Left ventricle myocardium inferior (tissue), 1 donor: Measurements from ENCODE around the gene HDAC9. TPM values are rescaled to one million over a fixed set of nuclear protein-coding genes. Genes with fewer than 3 reads are reported as not detected.
"Not testable (repeated sequence)": the region's sequence is repeated elsewhere in the genome, so short reads cannot be mapped to it uniquely, and the experiment has no call there.

Source experiments
- DNase-seq: peaks from one replicate; pipeline ENCODE4 v3.0.0-alpha.2; 2020
- H3K27ac ChIP-seq: fragments of 200-600 bp; replicated peaks from 2 replicates; pipeline ENCODE4 v1.8.0; 2021
- H3K27me3 ChIP-seq: fragments of 200-600 bp; 2 replicates; pipeline ENCODE4 v1.8.0; 2021; ENCODE audit warnings: low read depth
- H3K36me3 ChIP-seq: fragments of 200-600 bp; 2 replicates; pipeline ENCODE4 v1.8.0; 2021
- H3K4me1 ChIP-seq: fragments of 200-600 bp; 2 replicates; pipeline ENCODE4 v1.8.0; 2021
- H3K4me3 ChIP-seq: fragments of 200-600 bp; 2 replicates; pipeline ENCODE4 v1.8.0; 2021; ENCODE audit warnings: mild to moderate bottlenecking, moderate library complexity
- H3K9me3 ChIP-seq: fragments of 200-600 bp; replicated peaks from 2 replicates; pipeline ENCODE4 v1.8.0; 2021
- intact Hi-C: fragments of 100-400 bp; cut with micrococcal nuclease; formaldehyde crosslinking; loops from one replicate; pipeline ENCODE4 v1.11.0; 2022
- total RNA-seq: library from RNA; stranded (reverse); fragmentation: NEBNext Ultra II Directional; extraction: Animal tissue kit (Norgen Biotek cat#: 25700); gene quantifications from one replicate; pipeline ENCODE4 v1.2.1, GENCODE V29; 2021
- TF ChIP-seq, protein P1 (sequence below): fragments of 200-600 bp; IDR thresholded peaks from 2 replicates; pipeline ENCODE4 v1.8.0; 2021; ENCODE audit warnings: antibody characterized with exemption, mild to moderate bottlenecking, borderline replicate concordance
- donor health status: DM: no; HTN: yes; CAD: no; lungs with severe emphysema.

HDAC9 gene
- total RNA-seq, 1 donor from 2014 or later = 39.6 TPM

DNA sequence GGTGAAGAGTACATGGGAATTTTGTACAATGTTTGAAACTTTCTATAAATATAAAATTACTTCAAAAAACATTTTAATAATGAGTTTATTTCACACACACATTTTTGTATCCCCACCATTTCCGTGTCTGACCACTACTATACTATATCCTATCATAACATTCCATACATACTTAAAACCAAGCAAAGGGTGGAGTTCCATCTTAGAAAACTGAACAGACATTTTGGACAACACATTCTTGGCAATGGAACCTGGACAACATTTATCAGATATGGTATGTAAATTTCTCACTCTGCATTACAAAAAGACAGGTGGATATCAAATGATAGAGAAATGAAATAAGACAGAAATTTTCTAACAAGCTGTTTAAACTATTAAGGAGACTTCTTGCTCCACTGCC lies 453.0 kb downstream of the HDAC9 start:
- TF ChIP-seq, protein P1, sequence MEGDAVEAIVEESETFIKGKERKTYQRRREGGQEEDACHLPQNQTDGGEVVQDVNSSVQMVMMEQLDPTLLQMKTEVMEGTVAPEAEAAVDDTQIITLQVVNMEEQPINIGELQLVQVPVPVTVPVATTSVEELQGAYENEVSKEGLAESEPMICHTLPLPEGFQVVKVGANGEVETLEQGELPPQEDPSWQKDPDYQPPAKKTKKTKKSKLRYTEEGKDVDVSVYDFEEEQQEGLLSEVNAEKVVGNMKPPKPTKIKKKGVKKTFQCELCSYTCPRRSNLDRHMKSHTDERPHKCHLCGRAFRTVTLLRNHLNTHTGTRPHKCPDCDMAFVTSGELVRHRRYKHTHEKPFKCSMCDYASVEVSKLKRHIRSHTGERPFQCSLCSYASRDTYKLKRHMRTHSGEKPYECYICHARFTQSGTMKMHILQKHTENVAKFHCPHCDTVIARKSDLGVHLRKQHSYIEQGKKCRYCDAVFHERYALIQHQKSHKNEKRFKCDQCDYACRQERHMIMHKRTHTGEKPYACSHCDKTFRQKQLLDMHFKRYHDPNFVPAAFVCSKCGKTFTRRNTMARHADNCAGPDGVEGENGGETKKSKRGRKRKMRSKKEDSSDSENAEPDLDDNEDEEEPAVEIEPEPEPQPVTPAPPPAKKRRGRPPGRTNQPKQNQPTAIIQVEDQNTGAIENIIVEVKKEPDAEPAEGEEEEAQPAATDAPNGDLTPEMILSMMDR = no peak
- no peaks in the 10 kb centered on the region for H3K4me1 ChIP-seq
- no peak overlapping the region for H3K27ac ChIP-seq
- H3K9me3 ChIP-seq = no peaks in the 10 kb centered on the region
- DNase-seq = no peak
- intact Hi-C loops = no loop called here
- no peaks in the 10 kb centered on the region for H3K36me3 ChIP-seq
- no peak overlapping the region for H3K4me3 ChIP-seq
- H3K27me3 ChIP-seq = no peaks in the 10 kb centered on the region

DNA sequence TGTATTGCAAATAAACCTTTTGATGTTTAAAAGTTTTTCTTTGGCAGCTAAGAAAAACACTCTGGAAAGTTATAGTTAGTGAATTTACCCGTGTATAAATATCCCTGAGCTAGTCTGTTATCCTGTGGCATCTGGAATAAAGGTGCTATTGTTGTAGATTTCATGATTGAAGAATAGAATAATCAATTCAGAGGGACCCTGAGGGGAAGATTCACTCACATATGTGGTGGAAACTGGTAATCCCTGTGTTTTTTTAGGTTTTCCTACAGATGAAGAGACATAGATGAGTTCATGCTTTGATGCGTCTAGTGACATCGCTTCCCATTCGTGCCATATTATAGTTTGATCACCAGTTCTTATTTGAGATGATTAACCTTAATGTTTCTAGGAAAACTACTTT lies 457.3 kb downstream of the HDAC9 start:
- TF ChIP-seq, protein P1 = no peak
- no peaks in the 10 kb centered on the region for H3K36me3 ChIP-seq
- DNase-seq = no peak
- no peaks in the 10 kb centered on the region for H3K4me1 ChIP-seq
- no peak overlapping the region for H3K27ac ChIP-seq
- H3K27me3 ChIP-seq = no peaks in the 10 kb centered on the region
- intact Hi-C loops = no loop called here
- H3K4me3 ChIP-seq = no peak overlapping the region
- H3K9me3 ChIP-seq = no peaks in the 10 kb centered on the region

DNA sequence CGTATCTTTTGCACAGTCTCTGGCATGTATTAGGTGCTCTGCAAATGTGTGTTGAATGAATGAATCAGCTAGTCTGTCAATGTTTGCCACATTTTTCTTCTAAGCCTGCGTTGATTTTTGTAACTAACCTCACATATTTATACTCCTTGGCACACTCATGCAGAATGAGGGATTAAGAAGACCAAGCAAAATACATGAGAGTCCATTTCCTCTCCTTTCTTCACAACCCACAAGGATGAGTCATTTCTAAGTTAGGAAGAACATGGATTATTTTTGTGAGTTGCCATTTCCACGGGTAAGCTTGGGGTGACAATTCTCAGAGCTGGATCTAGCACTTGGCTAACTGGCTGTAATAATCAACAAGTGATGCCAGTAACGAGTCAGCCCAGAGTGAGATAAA lies 463.1 kb downstream of the HDAC9 start:
- intact Hi-C loops = no loop called here
- H3K27ac ChIP-seq = no peak overlapping the region
- no peaks in the 10 kb centered on the region for H3K36me3 ChIP-seq
- TF ChIP-seq, protein P1 = no peak
- H3K4me1 ChIP-seq = no peaks in the 10 kb centered on the region
- no peak overlapping the region for H3K4me3 ChIP-seq
- no peaks in the 10 kb centered on the region for H3K9me3 ChIP-seq
- no peak for DNase-seq
- no peaks in the 10 kb centered on the region for H3K27me3 ChIP-seq

DNA sequence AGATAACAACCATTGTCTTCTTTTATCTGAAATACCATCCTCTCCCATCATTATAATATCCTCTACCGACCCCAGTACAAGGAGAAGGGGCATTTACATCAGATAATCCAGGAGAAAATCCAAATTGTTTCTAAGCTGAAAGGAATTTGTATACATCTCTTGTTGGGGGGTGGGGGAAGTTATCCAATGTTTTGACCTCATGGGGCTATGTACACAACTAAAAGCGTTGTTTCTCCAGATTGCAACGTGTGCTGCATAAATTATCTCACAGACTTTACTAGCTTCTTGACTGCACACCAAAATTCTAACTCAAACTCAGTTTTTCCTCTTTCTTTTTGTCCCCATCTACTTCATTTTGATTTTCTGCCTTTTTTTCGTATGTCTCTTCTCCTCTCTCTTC lies 465.2 kb downstream of the HDAC9 start:
- Histone ChIP-seq H3K36me3 (no peaks in the 10 kb centered on the region), H3K27me3 (no peaks in the 10 kb centered on the region), H3K4me1 (no peaks in the 10 kb centered on the region), H3K27ac (no peak overlapping the region), H3K4me3 (no peak overlapping the region), H3K9me3 (no peaks in the 10 kb centered on the region)
- TF ChIP-seq, protein P1 = no peak
- DNase-seq = no peak
- intact Hi-C loops = no loop called here

DNA sequence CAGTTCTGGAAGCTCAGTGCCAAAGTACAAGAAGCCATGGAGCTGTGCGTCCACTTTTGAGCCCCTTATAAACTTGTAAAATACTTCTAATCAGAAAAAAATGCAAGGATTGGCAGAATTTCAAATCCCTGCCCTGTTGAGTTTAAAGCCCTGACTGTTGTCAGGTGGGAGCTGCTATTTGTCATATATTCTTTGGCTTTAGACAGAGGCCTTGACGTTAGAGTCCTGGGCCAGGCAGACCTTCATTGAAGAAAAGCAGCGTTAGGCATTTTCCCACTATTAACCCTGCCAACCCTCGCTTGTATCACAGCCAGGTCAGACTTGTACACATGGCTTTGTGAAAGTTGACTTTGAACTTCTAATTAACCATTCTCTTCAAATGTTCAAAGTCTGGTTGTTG lies 466.5 kb downstream of the HDAC9 start:
- TF ChIP-seq, protein P1 = no peak
- Histone ChIP-seq H3K27me3 (no peaks in the 10 kb centered on the region), H3K4me1 (no peaks in the 10 kb centered on the region), H3K27ac (no peak overlapping the region), H3K36me3 (no peaks in the 10 kb centered on the region), H3K4me3 (no peak overlapping the region), H3K9me3 (no peaks in the 10 kb centered on the region)
- intact Hi-C loops = no loop called here
- DNase-seq = no peak

DNA sequence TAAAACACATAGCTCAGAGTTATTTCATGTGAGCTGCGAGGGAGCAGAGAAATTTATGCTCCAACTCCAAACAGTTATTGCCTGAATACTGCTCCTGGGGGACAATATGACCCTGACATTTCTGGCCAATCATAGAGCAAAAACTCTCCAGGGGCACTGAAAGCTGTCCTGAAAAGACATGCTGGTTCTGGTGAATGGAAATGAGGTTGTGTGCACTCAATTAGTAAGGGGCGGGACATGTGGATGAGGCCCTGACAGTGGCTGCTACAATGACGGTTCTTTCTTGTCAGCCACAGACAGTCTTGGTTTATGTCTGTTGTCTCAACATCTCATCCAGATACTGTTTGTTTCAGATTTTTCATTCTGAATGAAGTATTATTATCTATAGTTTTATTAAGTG lies 470.1 kb downstream of the HDAC9 start:
- intact Hi-C loops = no loop called here
- Histone ChIP-seq H3K4me3 (no peak overlapping the region), H3K36me3 (no peaks in the 10 kb centered on the region), H3K9me3 (no peaks in the 10 kb centered on the region), H3K27ac (no peak overlapping the region), H3K27me3 (no peaks in the 10 kb centered on the region), H3K4me1 (no peaks in the 10 kb centered on the region)
- TF ChIP-seq, protein P1 = no peak
- DNase-seq = no peak

DNA sequence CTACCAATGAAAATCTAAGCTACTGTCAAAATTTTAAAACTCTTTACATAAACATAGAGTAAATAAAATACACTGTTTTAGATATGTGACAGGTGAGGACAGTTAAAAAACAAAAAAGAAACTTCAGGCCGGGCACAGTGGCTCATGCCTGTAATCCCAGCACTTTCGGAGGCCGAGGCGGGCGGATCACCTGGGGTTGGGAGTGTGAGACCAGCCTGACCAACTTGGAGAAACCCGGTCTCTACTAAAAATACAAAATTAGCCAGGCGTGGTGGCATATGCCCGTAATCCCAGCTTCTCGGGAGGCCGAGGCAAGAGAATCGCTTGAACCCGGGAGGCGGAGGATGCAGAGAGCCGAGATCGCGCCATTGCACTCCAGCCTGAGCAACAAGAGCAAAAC lies 472.2 kb downstream of the HDAC9 start:
- H3K27ac ChIP-seq, H3K4me1 ChIP-seq, DNase-seq, H3K27me3 ChIP-seq, H3K4me3 ChIP-seq, H3K9me3 ChIP-seq, H3K36me3 ChIP-seq, intact Hi-C loops: not testable (repeated sequence)
